PC-3 (cell line): ENCODE results near the gene STAT3.

Source experiments
- EZH2 ChIP-seq: fragments of 300-600 bp; sonication (generic); IDR thresholded peaks from one replicate; pipeline ENCODE4 v1.6.1; 2017; ENCODE audit warnings: antibody characterized with exemption, mild to moderate bottlenecking, low read length; ENCODE audit not compliant: unreplicated experiment
- EZH2phosphoT487 ChIP-seq: fragments of 300-600 bp; sonication (generic); IDR thresholded peaks from 2 replicates; pipeline ENCODE4 v1.6.1; 2018; ENCODE audit warnings: mild to moderate bottlenecking, antibody characterized with exemption, low read length, borderline replicate concordance
- TF ChIP-seq, protein P1 (sequence below): fragments of 300-600 bp; sonication (generic); conservative IDR thresholded peaks from 2 replicates; pipeline ENCODE4 v1.5.1; 2017; ENCODE audit warnings: antibody characterized with exemption, low read depth, mild to moderate bottlenecking, low read length

DNA sequence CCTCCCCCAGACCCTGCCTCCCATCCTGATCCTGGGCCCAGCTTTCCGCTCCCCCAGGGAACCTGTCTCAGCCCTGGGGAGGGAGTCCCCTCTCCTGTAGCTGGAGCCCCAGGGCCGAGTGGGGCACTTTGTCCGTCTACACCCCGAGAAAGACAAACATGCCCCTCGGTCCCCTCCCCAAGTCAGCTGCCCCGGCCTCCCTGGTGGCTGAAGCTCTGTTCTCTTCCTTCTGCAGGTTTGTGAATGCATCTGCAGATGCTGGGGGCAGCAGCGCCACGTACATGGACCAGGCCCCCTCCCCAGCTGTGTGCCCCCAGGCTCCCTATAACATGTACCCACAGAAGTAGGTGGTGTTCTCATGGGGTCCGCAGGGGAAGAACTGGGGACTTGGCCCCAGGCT is 79.1 kb downstream of the STAT3 start:
- TF ChIP-seq, protein P1, sequence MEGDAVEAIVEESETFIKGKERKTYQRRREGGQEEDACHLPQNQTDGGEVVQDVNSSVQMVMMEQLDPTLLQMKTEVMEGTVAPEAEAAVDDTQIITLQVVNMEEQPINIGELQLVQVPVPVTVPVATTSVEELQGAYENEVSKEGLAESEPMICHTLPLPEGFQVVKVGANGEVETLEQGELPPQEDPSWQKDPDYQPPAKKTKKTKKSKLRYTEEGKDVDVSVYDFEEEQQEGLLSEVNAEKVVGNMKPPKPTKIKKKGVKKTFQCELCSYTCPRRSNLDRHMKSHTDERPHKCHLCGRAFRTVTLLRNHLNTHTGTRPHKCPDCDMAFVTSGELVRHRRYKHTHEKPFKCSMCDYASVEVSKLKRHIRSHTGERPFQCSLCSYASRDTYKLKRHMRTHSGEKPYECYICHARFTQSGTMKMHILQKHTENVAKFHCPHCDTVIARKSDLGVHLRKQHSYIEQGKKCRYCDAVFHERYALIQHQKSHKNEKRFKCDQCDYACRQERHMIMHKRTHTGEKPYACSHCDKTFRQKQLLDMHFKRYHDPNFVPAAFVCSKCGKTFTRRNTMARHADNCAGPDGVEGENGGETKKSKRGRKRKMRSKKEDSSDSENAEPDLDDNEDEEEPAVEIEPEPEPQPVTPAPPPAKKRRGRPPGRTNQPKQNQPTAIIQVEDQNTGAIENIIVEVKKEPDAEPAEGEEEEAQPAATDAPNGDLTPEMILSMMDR = no peak
- no peak for TF ChIP-seq EZH2phosphoT487
- no peak for TF ChIP-seq EZH2
